PC-9 (cell line): ENCODE measurements around the gene AP3S2. TPM values are rescaled to one million over a fixed set of nuclear protein-coding genes. Genes with fewer than 3 reads are reported as not detected.

Experiments used
- BruUV-seq: library from RNA; stranded (reverse); fragments of 400-500 nt; replicated peaks from 2 replicates; lab custom pipeline; 2021; lab: Mats Ljungman, UMichigan
- CTCF ChIA-PET: fragments of 300-600 bp; sonication (Branson Sonifier 250); formaldehyde crosslinking; loops from one replicate; lab custom pipeline; 2022; ENCODE audit warnings: antibody characterized with exemption; lab: Charles Lee
- POLR2A ChIA-PET: fragments of 300-600 bp; sonication (Branson Sonifier 250); formaldehyde crosslinking; loops from one replicate; lab custom pipeline; 2022; ENCODE audit warnings: antibody characterized with exemption; ENCODE audit not compliant: unreplicated experiment; lab: Charles Lee
- DNase-seq, 2 experiments: peaks; one replicate each; pipeline versions ENCODE4 v3.0.0 to v3.0.0-alpha.2; 2015 to 2022; ENCODE audit warnings: mixed read lengths in 1 of 2
- H2AFZ ChIP-seq: fragments of 200-600 bp; sonication (generic); 2 replicates; pipeline ENCODE4 v1.8.1; 2017; ENCODE audit warnings: antibody characterized with exemption
- H3F3A ChIP-seq: fragments of 200-600 bp; sonication (generic); 2 replicates; pipeline ENCODE4 v1.8.1; 2017; ENCODE audit warnings: antibody characterized with exemption, mild to moderate bottlenecking, low read depth; ENCODE audit not compliant: insufficient read depth
- H3K27ac ChIP-seq: fragments of 200-600 bp; sonication (generic); 2 replicates; pipeline ENCODE4 v1.6.1; 2016; ENCODE audit warnings: mixed run types
- H3K27me3 ChIP-seq: fragments of 200-600 bp; sonication (generic); 2 replicates; pipeline ENCODE4 v1.6.1; 2016; ENCODE audit warnings: low read depth, mixed run types; ENCODE audit not compliant: insufficient read depth
- H3K36me3 ChIP-seq: fragments of 200-600 bp; sonication (generic); 2 replicates; pipeline ENCODE4 v1.6.1; 2016; ENCODE audit warnings: low read depth, mixed run types
- H3K4me1 ChIP-seq: fragments of 200-600 bp; sonication (generic); replicated peaks from 2 replicates; pipeline ENCODE4 v1.6.1; 2016; ENCODE audit warnings: mixed run types; ENCODE audit not compliant: insufficient read depth
- H3K4me2 ChIP-seq: fragments of 200-600 bp; sonication (generic); 2 replicates; pipeline ENCODE4 v1.6.1; 2017; ENCODE audit warnings: mixed run types
- H3K4me3 ChIP-seq: fragments of 200-600 bp; sonication (generic); 2 replicates; pipeline ENCODE4 v1.6.1; 2016; ENCODE audit warnings: mixed run types
- H3K79me2 ChIP-seq: fragments of 200-600 bp; sonication (generic); 2 replicates; pipeline ENCODE4 v1.6.1; 2017; ENCODE audit warnings: low read depth, mixed run types
- H3K9me2 ChIP-seq: fragments of 200-600 bp; sonication (generic); 2 replicates; pipeline ENCODE4 v1.8.1; 2017; ENCODE audit warnings: mild to moderate bottlenecking; ENCODE audit not compliant: insufficient read depth
- H3K9me3 ChIP-seq: fragments of 200-600 bp; sonication (generic); 2 replicates; pipeline ENCODE4 v1.8.1; 2016; ENCODE audit warnings: low read depth; ENCODE audit not compliant: insufficient read depth
- H4K20me1 ChIP-seq: fragments of 200-600 bp; sonication (generic); 2 replicates; pipeline ENCODE4 v1.8.1; 2017; ENCODE audit not compliant: insufficient read depth
- CTCF ChIP-seq: fragments of 200-600 bp; sonication (generic); conservative IDR thresholded peaks from 2 replicates; pipeline ENCODE4 v1.6.1; 2017; ENCODE audit warnings: mixed run types, antibody characterized with exemption, mild to moderate bottlenecking, moderate library complexity
- EZH2 ChIP-seq: fragments of 200-600 bp; sonication (generic); IDR thresholded peaks from 2 replicates; pipeline ENCODE4 v1.8.0; 2017; ENCODE audit warnings: antibody characterized with exemption, low read depth
- intact Hi-C: fragments of 100-400 bp; cut with micrococcal nuclease; formaldehyde crosslinking; loops from one replicate; pipeline ENCODE4 v1.10.0; 2022; ENCODE audit not compliant: unreplicated experiment
- total RNA-seq: library from RNA; stranded (reverse); gene quantifications from 2 replicates; pipeline ENCODE4 v1.2.3, GENCODE V29; 2021

AP3S2 gene
- total RNA-seq, 1 experiment from 2014 or later, result 57.6 TPM

DNA sequence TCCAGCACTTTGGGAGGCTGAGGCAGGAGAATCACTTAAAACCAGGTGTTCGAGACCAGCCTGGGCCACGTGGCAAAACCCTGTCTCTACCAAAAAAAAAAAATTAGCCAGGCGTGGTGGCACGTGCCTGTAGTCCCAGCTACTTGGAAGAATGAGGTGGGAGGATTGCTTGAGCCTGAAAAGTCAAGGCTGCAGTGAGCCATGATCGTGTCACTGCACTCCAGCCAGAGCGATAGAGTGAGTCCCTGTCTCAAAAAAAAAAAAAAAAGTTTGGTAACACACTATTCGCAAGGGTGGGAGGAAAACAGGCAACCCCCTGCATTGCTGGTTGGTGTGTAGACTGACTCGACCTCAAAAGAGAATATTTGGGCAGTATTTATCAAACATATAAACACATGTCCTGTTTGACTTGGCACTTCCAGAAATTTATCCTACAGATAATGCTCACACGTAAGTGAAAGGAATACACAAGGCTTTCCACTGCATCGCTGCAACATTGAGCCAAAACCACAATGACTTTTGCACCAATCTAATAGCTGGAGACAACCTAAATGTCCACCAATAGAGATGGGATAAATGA lies 76.0 kb downstream of the AP3S2 start:
- H3K27me3 ChIP-seq, result no peaks in the 10 kb centered on the region
- H3K27ac ChIP-seq, result no peak overlapping the region
- no peaks in the 10 kb centered on the region for H3K9me2 ChIP-seq
- CTCF ChIA-PET, result no interaction called here
- peaks cover 52% of the 10 kb centered on the region for H3F3A ChIP-seq
- H2AFZ ChIP-seq, result no peak overlapping the region
- no peak for DNase-seq
- no peaks in the 10 kb centered on the region; the same call in 1 of the 2 replicates for H4K20me1 ChIP-seq
- POLR2A ChIA-PET, result no interaction called here
- H3K4me3 ChIP-seq, result no peak overlapping the region
- BruUV-seq, result no TSS peak
- H3K79me2 ChIP-seq, result peaks cover 27% of the 10 kb centered on the region
- no peak overlapping the region for H3K4me2 ChIP-seq
- intact Hi-C loops, result no loop called here
- peaks cover 57% of the 10 kb centered on the region for H3K4me1 ChIP-seq
- TF ChIP-seq CTCF (no peak), EZH2 (no peak)
- H3K9me3 ChIP-seq, result no peaks in the 10 kb centered on the region
- H3K36me3 ChIP-seq, result 0 out of 2 replicates have a peak, but pooled peaks cover under 1% of the 10 kb centered on the region

DNA sequence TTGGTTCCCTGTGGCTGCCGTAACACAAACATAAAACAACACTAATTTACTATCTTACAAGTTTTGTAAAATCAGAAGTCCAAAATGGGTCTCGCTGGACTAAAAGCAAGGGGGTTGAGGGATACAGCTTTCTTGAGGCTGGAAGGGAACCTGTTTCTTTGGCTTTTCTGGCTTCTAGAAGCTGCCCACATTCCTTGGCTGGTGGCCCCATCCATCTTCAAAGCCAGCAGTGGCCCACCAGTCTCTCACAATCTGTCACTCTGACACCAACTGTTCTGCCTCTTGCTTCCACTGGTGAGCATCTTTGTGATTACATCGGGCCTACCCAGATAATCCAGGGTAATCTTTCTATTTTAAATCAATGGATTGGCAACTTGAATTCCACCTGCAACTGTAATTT lies 78.0 kb downstream of the AP3S2 start:
- intact Hi-C loops, result no loop called here
- no TSS peak for BruUV-seq
- Histone ChIP-seq H3F3A (peaks cover 40% of the 10 kb centered on the region), H3K4me3 (no peak overlapping the region), H3K9me2 (no peaks in the 10 kb centered on the region), H3K4me1 (peaks cover 52% of the 10 kb centered on the region), H2AFZ (no peak overlapping the region), H3K79me2 (peaks cover 48% of the 10 kb centered on the region), H4K20me1 (peaks cover 4% of the 10 kb centered on the region), H3K4me2 (no peak overlapping the region), H3K27ac (no peak overlapping the region), H3K9me3 (no peaks in the 10 kb centered on the region), H3K36me3 (0 out of 2 replicates have a peak, but pooled peaks cover 10% of the 10 kb centered on the region), H3K27me3 (no peaks in the 10 kb centered on the region)
- TF ChIP-seq EZH2 (no peak), CTCF (no peak)
- no peak for DNase-seq
- CTCF ChIA-PET, result no interaction called here
- POLR2A ChIA-PET, result no interaction called here

DNA sequence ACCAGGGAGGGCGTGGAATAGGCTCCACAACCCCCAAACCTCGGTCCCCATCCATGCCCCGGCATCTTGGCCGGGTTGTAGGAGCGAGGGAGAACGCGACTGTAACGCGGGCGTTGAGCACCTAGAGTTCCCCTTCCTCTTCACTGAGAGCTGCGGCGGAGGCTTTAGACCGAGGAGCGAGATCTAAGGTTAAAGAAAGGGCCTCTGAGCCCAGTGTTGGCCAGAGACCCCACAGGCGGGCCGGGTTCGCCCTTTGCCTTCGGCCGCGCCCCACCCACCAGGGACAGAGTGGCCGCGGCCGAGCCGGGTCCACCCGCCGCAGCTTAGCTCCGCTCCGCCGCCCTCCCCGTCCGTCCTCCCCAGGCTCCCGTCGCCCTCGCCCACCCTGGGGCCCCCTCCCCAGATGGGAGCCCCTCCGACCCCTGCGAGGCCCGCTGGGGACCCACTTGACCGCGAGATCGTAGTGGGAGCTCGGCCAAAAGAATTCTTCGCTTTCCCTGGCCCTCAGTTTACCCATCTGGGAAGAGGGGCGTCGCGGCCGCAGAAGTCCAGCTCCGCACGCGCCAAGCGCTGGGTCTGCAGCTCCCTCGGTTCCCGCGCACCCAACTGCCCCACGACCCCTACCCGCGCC lies 79.6 kb downstream of the AP3S2 start:
- Histone ChIP-seq H3K27ac (peak overlapping the region; percentile 51), H3K79me2 (peaks cover 63% of the 10 kb centered on the region), H4K20me1 (peaks cover 16% of the 10 kb centered on the region), H3K27me3 (no peaks in the 10 kb centered on the region), H3F3A (peaks cover 26% of the 10 kb centered on the region), H3K9me3 (no peaks in the 10 kb centered on the region), H3K36me3 (peaks cover 13% of the 10 kb centered on the region; the same call in 1 of the 2 replicates), H2AFZ (peak overlapping the region; percentile 71), H3K4me2 (peak overlapping the region; percentile 96), H3K4me3 (peak overlapping the region; percentile 76), H3K9me2 (no peaks in the 10 kb centered on the region), H3K4me1 (peaks cover 46% of the 10 kb centered on the region)
- intact Hi-C loops, result loop anchor here (5.0 kb wide), 2 partner anchors 62 to 63 kb away; partner anchors contain the start of gene MESP1
- BruUV-seq, result no TSS peak
- no peak for DNase-seq
- TF ChIP-seq EZH2, result no peak
- no peak for TF ChIP-seq CTCF
- ChIA-PET CTCF (interaction anchor here (0.6 to 0.9 kb wide), 2 partner anchors 31 to 63 kb away, joined by 4 to 6 read pairs; partner anchors contain the start of gene MESP1), POLR2A (interaction anchor here (0.6 to 1.0 kb wide), 3 partner anchors 14 to 58 kb away, joined by 3 to 5 read pairs (median 3); no protein-coding TSS in a partner anchor)
